GM19328 (cell line): ENCODE results near the gene MCF2L2.

Experiments used
- ATAC-seq: cut with Tn5 transposase; IDR thresholded peaks from one replicate; pipeline ENCODE4 v1.9.1; 2021; ENCODE audit warnings: mild to moderate bottlenecking, moderate library complexity; ENCODE audit not compliant: unreplicated experiment

MCF2L2 gene

GRCh38 chr3:183272791-183273190 is 155.6 kb downstream of the MCF2L2 start:
- ATAC-seq, result no peak

GRCh38 chr3:183272142-183272541 is 156.3 kb downstream of the MCF2L2 start:
- ATAC-seq, result no peak

- no peak for ATAC-seq
Observed at GRCh38 chr3:183270344-183270743, 158.1 kb downstream of the MCF2L2 start.

- ATAC-seq, result no peak
Observed at GRCh38 chr3:183269345-183269744, 159.1 kb downstream of the MCF2L2 start.

- ATAC-seq, result no peak
Observed at GRCh38 chr3:183268366-183268765, 160.1 kb downstream of the MCF2L2 start.

GRCh38 chr3:183267140-183267539 is 161.3 kb downstream of the MCF2L2 start:
- ATAC-seq, result no peak

GRCh38 chr3:183266454-183266853 is 162.0 kb downstream of the MCF2L2 start:
- no peak for ATAC-seq

GRCh38 chr3:183265834-183266417 is 162.5 kb downstream of the MCF2L2 start:
- no peak for ATAC-seq

GRCh38 chr3:183265157-183265642 is 163.2 kb downstream of the MCF2L2 start:
- no peak for ATAC-seq

GRCh38 chr3:183264268-183264667 is 164.2 kb downstream of the MCF2L2 start:
- ATAC-seq, result no peak

- no peak for ATAC-seq
Observed at GRCh38 chr3:183262875-183263378, 165.5 kb downstream of the MCF2L2 start.

GRCh38 chr3:183261151-183261724 is 167.2 kb downstream of the MCF2L2 start:
- no peak for ATAC-seq

- no peak for ATAC-seq
Observed at GRCh38 chr3:183260167-183260904, 168.1 kb downstream of the MCF2L2 start.

GRCh38 chr3:183259621-183260020 is 168.8 kb downstream of the MCF2L2 start:
- no peak for ATAC-seq

GRCh38 chr3:183259087-183259486 is 169.3 kb downstream of the MCF2L2 start:
- no peak for ATAC-seq

GRCh38 chr3:183255348-183255730 is 173.1 kb downstream of the MCF2L2 start:
- no peak for ATAC-seq

GRCh38 chr3:183254487-183255347 is 173.7 kb downstream of the MCF2L2 start:
- no peak for ATAC-seq

GRCh38 chr3:183253528-183254486 is 174.6 kb downstream of the MCF2L2 start:
- ATAC-seq, result no peak

- ATAC-seq, result no peak
Observed at GRCh38 chr3:183252973-183253527, 175.4 kb downstream of the MCF2L2 start, which contains the start of gene B3GNT5. Gene B3GNT5, plus strand, starts transcription at chr3:183253253. Its CDS starts 16,546 bp downstream, at chr3:183269799.
